Measurements from ENCODE around the gene B4GALT5.
A peak's percentile ranks its signal among the peaks of the same experiment; 100 is the strongest.

B4GALT5 gene

GRCh38 chr20:49647550-49647949 lies 66.1 kb downstream of the B4GALT5 start:
- TF ChIP-seq TOX (CRISPR knock-in tag; IDR thresholded peaks at IDR 0.05; ENCODE audit: borderline replicate concordance) (no peak), PATZ1 (CRISPR knock-in tag; IDR thresholded peaks at IDR 0.05; ENCODE audit: borderline replicate concordance) (no peak), ARNTL (CRISPR knock-in tag; IDR thresholded peaks at IDR 0.05; ENCODE audit: borderline replicate concordance, low read depth) (no peak), OSR1 (CRISPR knock-in tag; IDR thresholded peaks at IDR 0.05) (no peak), CSDC2 (CRISPR knock-in tag; IDR thresholded peaks at IDR 0.05) (no peak), SNAI2 (CRISPR knock-in tag; IDR thresholded peaks at IDR 0.05) (no peak), ESRRG (CRISPR knock-in tag; IDR thresholded peaks at IDR 0.05) (no peak), PPARA (CRISPR knock-in tag; IDR thresholded peaks at IDR 0.05; ENCODE audit: borderline replicate concordance) (no peak), CREB5 (CRISPR knock-in tag; IDR thresholded peaks at IDR 0.05; ENCODE audit: low read depth) (no peak), ZFP30 (CRISPR knock-in tag; IDR thresholded peaks at IDR 0.05) (no peak), TSHZ2 (CRISPR knock-in tag; IDR thresholded peaks at IDR 0.05) (no peak), BACH2 (CRISPR knock-in tag; IDR thresholded peaks at IDR 0.05; ENCODE audit: borderline replicate concordance) (no peak), POU6F1 (CRISPR knock-in tag; IDR thresholded peaks at IDR 0.05; ENCODE audit: borderline replicate concordance, low read depth) (no peak), ZNF70 (CRISPR knock-in tag; IDR thresholded peaks at IDR 0.05) (no peak), RARB (CRISPR knock-in tag; IDR thresholded peaks at IDR 0.05) (no peak), ZC3H10 (CRISPR knock-in tag; IDR thresholded peaks at IDR 0.05) (no peak), ZNF8 (CRISPR knock-in tag; IDR thresholded peaks at IDR 0.05) (no peak), ZNF565 (CRISPR knock-in tag; conservative IDR thresholded peaks at IDR 0.05; ENCODE audit: low read depth) (no peak), TCF4 (CRISPR knock-in tag; IDR thresholded peaks at IDR 0.05; ENCODE audit: borderline replicate concordance) (no peak), CSRNP3 (CRISPR knock-in tag; IDR thresholded peaks at IDR 0.05) (no peak)

GRCh38 chr20:49646528-49646927 lies 67.2 kb downstream of the B4GALT5 start:
- TF ChIP-seq CREB5 (CRISPR knock-in tag; IDR thresholded peaks at IDR 0.05; ENCODE audit: low read depth) (no peak), CSDC2 (CRISPR knock-in tag; IDR thresholded peaks at IDR 0.05) (no peak), RARB (CRISPR knock-in tag; IDR thresholded peaks at IDR 0.05) (no peak), TOX (CRISPR knock-in tag; IDR thresholded peaks at IDR 0.05; ENCODE audit: borderline replicate concordance) (no peak), ZFP30 (CRISPR knock-in tag; IDR thresholded peaks at IDR 0.05) (no peak), ISL1 (CRISPR knock-in tag; IDR thresholded peaks at IDR 0.05) (no peak), ZFP3 (CRISPR knock-in tag; IDR thresholded peaks at IDR 0.05) (no peak), PPARA (CRISPR knock-in tag; IDR thresholded peaks at IDR 0.05; ENCODE audit: borderline replicate concordance) (no peak), ARNTL (CRISPR knock-in tag; IDR thresholded peaks at IDR 0.05; ENCODE audit: borderline replicate concordance, low read depth) (no peak), TCF4 (CRISPR knock-in tag; IDR thresholded peaks at IDR 0.05; ENCODE audit: borderline replicate concordance) (no peak), SNAI2 (CRISPR knock-in tag; IDR thresholded peaks at IDR 0.05) (no peak)
- no peak; the same call in 2 of the 3 replicates for ATAC-seq

More at GRCh38 chr20:49647550-49647949, 66.1 kb downstream of the B4GALT5 start:
- ATAC-seq, result peak; percentile 44; the same call in 1 of the 3 replicates

All from SK-N-SH treated with all-trans-retinoic acid at 6 μM for 48 hours (cell line).